ENCODE data around the gene CRISPLD2. TPM values are rescaled to one million over a fixed set of nuclear protein-coding genes. Genes with fewer than 3 reads are reported as not detected.

Gene CRISPLD2
- total and polyA plus RNA-seq, 9 of the 15 experiments (the other 6 are each of a cell fraction or from before 2014, with no cell fraction given) = 0.03 to 0.24 (median 0.04) TPM; not detected in 4

GRCh38 chr16:84933774-84934631 is 114.2 kb downstream of the CRISPLD2 start (continued):
- TF ChIP-seq CEBPZ (IDR thresholded peaks at IDR 0.05; ENCODE audit: borderline replicate concordance, low read depth, low read length) (no peak), CCAR2 (IDR thresholded peaks at IDR 0.05; ENCODE audit: low read depth, low read length) (no peak), ZKSCAN8 (CRISPR knock-in tag; IDR thresholded peaks at IDR 0.05) (no peak)

- Histone ChIP-seq H3K27me3 (ENCODE audit: control insufficient read depth in 2 of 2, insufficient read depth in 2 of 2, low read length in 2 of 2) (peaks cover 40 to 53% of the 10 kb centered on the region in 2 experiments), H3K9me3 (replicated peaks; ENCODE audit: control insufficient read depth, insufficient read depth, low read depth, low read length) (no peaks in the 10 kb centered on the region), H2AFZ (ENCODE audit: low read depth, low read length) (no peak overlapping the region), H3K9ac (ENCODE audit: insufficient read depth in 1 of 2, low read depth in 2 of 2, low read length in 2 of 2) (no peak overlapping the region), H3K27ac (ENCODE audit: extremely low read depth, low read depth, low read length) (no peak overlapping the region), H4K20me1 (replicated peaks; ENCODE audit: control insufficient read depth, insufficient read depth, low read length) (no peaks in the 10 kb centered on the region), H3K9me1 (ENCODE audit: control insufficient read depth, insufficient read depth, low read length) (no peaks in the 10 kb centered on the region), H3K4me3 (no peak overlapping the region), H3K4me1 (replicated peaks in 1 of 2; ENCODE audit: control insufficient read depth in 2 of 2, insufficient read depth in 2 of 2, low read length in 2 of 2) (peaks cover 0 to 19% of the 10 kb centered on the region in 2 experiments; a peak in 2 of 5 replicates), H3K4me2 (ENCODE audit: insufficient read depth, low read length) (no peak overlapping the region), H3K36me3 (ENCODE audit: control insufficient read depth, insufficient read depth, low read length) (no peaks in the 10 kb centered on the region), H3K79me2 (ENCODE audit: control insufficient read depth, insufficient read depth, low read length) (no peaks in the 10 kb centered on the region)
- DNase-seq (ENCODE audit: extremely low read depth in 1 of 4, low spot score in 3 of 4) = no peak
- WGBS (ENCODE audit: insufficient coverage, low coverage, missing lambda C conversion rate) = 3% methylated on average over 9 of the region's 9 CpGs
- no peak for ATAC-seq
- ChIA-PET CTCF (ENCODE audit: low intra/inter-chr PET ratio) (no interaction called here), POLR2A (interaction anchor here (0.5 to 0.6 kb wide), 2 partner anchors 24 to 374 kb away, joined by 3 read pairs; no protein-coding TSS in a partner anchor)
- peak; percentile 35 for FAIRE-seq
- intact Hi-C loops (cut with micrococcal nuclease) (no loop called here), in situ Hi-C loops (cut with MboI) (no loop called here)
- BruUV-seq (replicated peaks) = no TSS peak
- no peak for TF ChIP-seq ZNF444 (CRISPR knock-in tag; IDR thresholded peaks at IDR 0.05)
- TF ChIP-seq LARP7 (IDR thresholded peaks at IDR 0.05) = no peak
- 0 out of 2 replicates have a peak, but pooled peaks have one; percentile 27 for TF ChIP-seq PTBP1 (IDR thresholded peaks at IDR 0.05; ENCODE audit: low read depth, low read length)
- peak in 1 of 2 experiments; percentile 55; a peak in 1 of 4 replicates for TF ChIP-seq RCOR1 (IDR thresholded peaks at IDR 0.05; ENCODE audit: borderline replicate concordance in 1 of 2, low read depth in 2 of 2, low read length in 2 of 2)
- peak; percentile 93 for TF ChIP-seq ZFP36 (IDR thresholded peaks at IDR 0.05; ENCODE audit: low read depth, low read length, partially characterized antibody)
- no peak for TF ChIP-seq BCLAF1 (IDR thresholded peaks at IDR 0.05; ENCODE audit: borderline replicate concordance in 1 of 2, control insufficient read depth in 1 of 2, low read depth in 2 of 2, low read length in 1 of 2)
- TF ChIP-seq HDAC2 (IDR thresholded peaks at IDR 0.05) = peak; percentile 51; the same call in 1 of the 2 replicates
- TF ChIP-seq ADNP (tag; IDR thresholded peaks at IDR 0.05) = peak; percentile 75
These were observed 117.6 kb downstream of the CRISPLD2 start for GRCh38 chr16:84937196-84938005.
